Measurements from ENCODE around the gene MACROD2.

Gene MACROD2

DNA sequence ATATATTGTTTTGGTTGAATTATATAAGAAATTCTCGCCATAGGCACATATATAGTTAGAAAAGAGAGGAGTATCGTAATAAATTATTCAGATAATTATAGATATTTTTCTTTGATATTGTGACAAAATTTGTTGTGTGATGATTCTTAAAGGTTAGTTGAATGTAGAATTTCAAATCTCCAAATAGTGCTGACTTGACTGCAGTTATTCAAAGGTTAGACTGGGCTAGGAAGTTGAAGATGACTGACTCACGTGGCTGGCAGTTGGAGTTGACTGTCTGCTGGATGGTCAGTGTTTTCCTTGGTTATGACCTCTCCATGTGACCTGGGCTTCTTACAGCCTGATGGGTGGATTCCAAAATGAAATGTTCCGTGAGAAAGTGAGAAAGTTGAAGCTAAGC lies 286.8 kb downstream of the MACROD2 start:
- TF ChIP-seq CTCF (conservative IDR thresholded peaks at IDR 0.05; ENCODE audit: low read depth): no peak
- no peak overlapping the region for H3K27ac ChIP-seq
- ChIA-PET CTCF (interaction anchor here (0.6 kb wide), 1 partner anchor 30 kb away, joined by 4 read pairs; no protein-coding TSS in a partner anchor), POLR2A (ENCODE audit: low non-redundant PET) (no interaction called here)
- no peak for DNase-seq (ENCODE audit: low spot score)

- no peak for TF ChIP-seq CTCF (conservative IDR thresholded peaks at IDR 0.05; ENCODE audit: low read depth)
- POLR2A ChIA-PET (ENCODE audit: low non-redundant PET): no interaction called here
- no peak for DNase-seq (ENCODE audit: low spot score)
- no peak overlapping the region for H3K27ac ChIP-seq
- CTCF ChIA-PET: no interaction called here
Observed at GRCh38 chr20:14284443-14284842, 289.1 kb downstream of the MACROD2 start.

- peak; percentile 90 for DNase-seq (ENCODE audit: low spot score)
- POLR2A ChIA-PET (ENCODE audit: low non-redundant PET): no interaction called here
- TF ChIP-seq CTCF (conservative IDR thresholded peaks at IDR 0.05; ENCODE audit: low read depth): no peak
- peak overlapping the region; percentile 80 for H3K27ac ChIP-seq
- CTCF ChIA-PET: no interaction called here
Observed at GRCh38 chr20:14288341-14289330, 293.3 kb downstream of the MACROD2 start.

DNA sequence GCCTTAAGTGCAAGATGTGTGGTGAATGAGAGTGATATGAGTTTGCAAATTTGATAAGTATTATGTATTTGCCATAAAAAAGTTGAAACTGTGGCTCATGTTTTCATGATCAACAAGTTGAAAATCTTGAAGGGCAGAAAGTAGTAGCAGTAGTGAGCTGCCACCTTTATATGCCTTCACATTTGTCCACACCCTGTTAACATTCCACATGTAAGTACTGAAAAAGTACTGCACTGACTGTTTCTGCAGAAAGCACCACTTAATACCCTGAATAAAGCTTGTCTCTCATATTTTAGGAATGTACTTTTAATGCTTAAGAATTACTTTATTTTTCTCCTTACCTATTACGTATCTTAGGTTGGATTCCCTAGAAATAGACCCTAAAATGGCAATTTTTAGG lies 296.2 kb downstream of the MACROD2 start:
- ChIA-PET POLR2A (ENCODE audit: low non-redundant PET) (no interaction called here), CTCF (interaction anchor here (0.6 kb wide), 1 partner anchor 102 kb away, joined by 3 read pairs; no protein-coding TSS in a partner anchor)
- no peak for TF ChIP-seq CTCF (conservative IDR thresholded peaks at IDR 0.05; ENCODE audit: low read depth)
- DNase-seq (ENCODE audit: low spot score): no peak
- no peak overlapping the region for H3K27ac ChIP-seq

DNA sequence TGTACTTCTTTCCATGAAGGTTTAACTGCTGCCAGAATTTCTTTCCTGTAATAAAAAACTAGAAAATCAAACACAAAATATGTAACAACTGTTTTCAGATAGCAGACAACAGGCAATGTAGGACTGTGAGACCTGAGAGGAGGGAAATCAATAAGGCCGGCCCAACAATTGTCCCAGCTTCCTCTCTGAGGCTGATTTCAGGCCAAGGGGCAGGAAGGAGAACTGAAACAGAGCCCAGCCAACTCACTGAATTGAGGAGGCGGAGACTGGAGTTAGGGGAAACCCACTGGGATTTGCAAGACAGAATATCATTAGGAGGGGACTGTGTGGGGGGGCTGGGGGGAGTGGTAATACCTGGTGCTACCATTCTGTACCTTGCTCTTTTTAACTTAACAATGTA lies 299.9 kb downstream of the MACROD2 start:
- ChIA-PET CTCF (no interaction called here), POLR2A (ENCODE audit: low non-redundant PET) (no interaction called here)
- DNase-seq (ENCODE audit: low spot score): no peak
- no peak for TF ChIP-seq CTCF (conservative IDR thresholded peaks at IDR 0.05; ENCODE audit: low read depth)
- no peak overlapping the region for H3K27ac ChIP-seq

DNA sequence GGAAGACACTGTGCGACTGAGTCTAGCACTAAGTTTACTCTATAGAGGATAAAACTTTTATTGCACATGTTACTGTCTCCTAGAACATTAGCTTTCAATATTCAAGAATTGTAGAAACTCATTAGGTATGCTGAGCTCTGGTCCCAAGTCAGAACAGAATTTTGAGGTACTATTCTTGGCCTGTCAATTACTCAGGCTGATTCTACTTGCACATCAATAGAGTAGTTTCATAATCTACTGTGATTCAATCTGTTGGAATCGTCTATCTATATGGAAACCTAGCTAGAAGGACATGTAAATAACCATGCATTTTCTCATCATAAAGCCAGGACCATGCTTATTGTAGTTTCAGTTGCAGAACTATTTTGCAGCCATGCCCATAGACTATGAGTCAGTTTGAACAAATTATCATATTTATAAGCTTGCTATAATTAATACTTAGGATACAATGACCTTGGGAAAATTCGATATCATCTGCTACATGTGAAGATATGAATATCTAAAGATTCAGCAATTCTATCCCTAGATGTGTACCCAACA lies 300.5 kb downstream of the MACROD2 start:
- no peak overlapping the region for H3K27ac ChIP-seq
- ChIA-PET POLR2A (ENCODE audit: low non-redundant PET) (no interaction called here), CTCF (no interaction called here)
- TF ChIP-seq CTCF (conservative IDR thresholded peaks at IDR 0.05; ENCODE audit: low read depth): no peak
- DNase-seq (ENCODE audit: low spot score): no peak
